Duodenal mucosa (tissue), 2 donors: ENCODE data around the gene MALL.

Source experiments
- H3K27ac ChIP-seq: one replicate; pipeline ENCODE4 v1.7.0; 2013; ENCODE audit warnings: low read depth, low read length
- H3K27me3 ChIP-seq, 2 donors: one replicate each; pipeline ENCODE4 v1.7.0; 2013; ENCODE audit warnings: low read length in 2 of 2, control low read depth in 1 of 2; ENCODE audit not compliant: insufficient read depth in 2 of 2, control insufficient read depth in 1 of 2
- H3K36me3 ChIP-seq, 2 donors: one replicate each; pipeline ENCODE4 v1.7.0; 2013; ENCODE audit warnings: low read length in 2 of 2, control low read depth in 1 of 2; ENCODE audit not compliant: insufficient read depth in 2 of 2, control insufficient read depth in 1 of 2
- H3K4me1 ChIP-seq, 2 donors: one replicate each; pipeline ENCODE4 v1.7.0; 2013; ENCODE audit warnings: low read length in 2 of 2, control low read depth in 1 of 2; ENCODE audit not compliant: insufficient read depth in 2 of 2, control insufficient read depth in 1 of 2
- H3K4me3 ChIP-seq, 2 donors: one replicate each; pipeline ENCODE4 v1.7.0; 2013; ENCODE audit warnings: low read length in 2 of 2, low read depth in 1 of 2
- H3K9ac ChIP-seq, 2 donors: one replicate each; pipeline ENCODE4 v1.7.0; 2013; ENCODE audit warnings: low read length in 2 of 2, low read depth in 1 of 2
- H3K9me3 ChIP-seq, 2 donors: one replicate each; pipeline ENCODE4 v1.7.0; 2013; ENCODE audit warnings: low read length in 2 of 2, control low read depth in 1 of 2; ENCODE audit not compliant: control insufficient read depth in 1 of 2

Gene MALL

DNA sequence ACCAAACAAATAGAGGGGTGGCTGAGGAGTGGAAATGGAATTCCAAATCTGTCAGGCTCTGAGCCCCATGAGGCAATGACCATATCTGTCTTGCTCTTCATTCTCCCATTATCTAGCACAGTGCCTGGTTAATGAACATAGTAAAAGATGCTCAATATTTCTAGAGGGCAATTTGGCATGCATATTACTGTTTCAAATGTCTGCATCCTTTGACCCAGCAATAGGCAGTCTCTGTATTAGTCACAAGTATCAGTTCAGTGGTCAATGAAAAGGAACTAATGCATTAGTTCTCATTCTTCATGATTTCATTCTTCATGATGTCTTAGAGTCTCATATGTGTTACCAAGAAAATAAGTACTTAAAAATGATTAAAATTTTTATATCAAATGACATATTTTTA lies 28.4 kb upstream of the MALL start:
- no peak overlapping the region for H3K27ac ChIP-seq
- no peak overlapping the region for H3K4me3 ChIP-seq
- no peaks in the 10 kb centered on the region for H3K4me1 ChIP-seq
- H3K27me3 ChIP-seq, result no peaks in the 10 kb centered on the region
- H3K36me3 ChIP-seq, result no peaks in the 10 kb centered on the region
- H3K9ac ChIP-seq, result no peak overlapping the region
- no peaks in the 10 kb centered on the region for H3K9me3 ChIP-seq

DNA sequence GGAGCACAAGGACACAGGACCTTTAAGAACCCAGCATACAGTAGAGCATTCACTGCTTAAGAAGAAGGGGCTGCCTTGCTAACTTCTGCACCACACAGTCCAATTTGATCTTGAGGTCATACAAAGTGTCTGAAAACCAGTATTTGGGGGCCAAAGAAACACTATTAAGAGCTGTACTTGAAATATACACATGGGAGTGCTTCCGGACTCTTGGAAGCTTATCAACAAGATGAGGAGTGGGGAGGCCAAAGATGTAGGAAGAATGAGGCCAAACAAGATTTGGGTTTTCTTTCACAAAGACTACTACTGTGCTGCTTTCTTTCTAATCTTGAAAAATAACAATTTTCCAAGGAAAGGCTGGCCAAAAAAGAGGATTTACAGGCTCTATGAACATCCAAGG lies 24.8 kb upstream of the MALL start:
- no peaks in the 10 kb centered on the region for H3K27me3 ChIP-seq
- H3K4me1 ChIP-seq, result no peaks in the 10 kb centered on the region
- no peaks in the 10 kb centered on the region for H3K36me3 ChIP-seq
- no peak overlapping the region for H3K4me3 ChIP-seq
- H3K27ac ChIP-seq, result no peak overlapping the region
- H3K9me3 ChIP-seq, result no peaks in the 10 kb centered on the region
- no peak overlapping the region for H3K9ac ChIP-seq

DNA sequence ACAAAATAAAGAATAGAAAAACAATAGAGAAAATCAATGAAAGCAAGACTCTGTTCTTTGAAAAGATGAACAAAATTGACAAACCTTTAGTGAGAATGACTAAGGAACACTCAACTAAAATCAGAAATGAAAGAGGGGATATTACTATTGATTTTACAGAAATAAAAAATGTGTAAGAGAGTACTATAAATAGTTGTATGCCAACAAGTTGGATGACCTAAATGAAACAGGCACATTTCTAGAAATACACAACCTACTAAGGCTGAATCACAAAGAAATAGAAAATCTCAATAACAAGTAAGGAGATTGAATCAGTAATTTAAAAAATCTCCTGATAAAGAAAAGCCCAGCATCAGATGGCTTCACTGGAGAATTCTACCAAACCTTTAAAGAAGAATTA lies 18.4 kb upstream of the MALL start:
- Histone ChIP-seq H3K4me1 (no peaks in the 10 kb centered on the region), H3K9me3 (peaks cover 0 to 4% of the 10 kb centered on the region in 2 donors), H3K36me3 (no peaks in the 10 kb centered on the region), H3K9ac (no peak overlapping the region), H3K4me3 (no peak overlapping the region), H3K27me3 (no peaks in the 10 kb centered on the region), H3K27ac (no peak overlapping the region)

DNA sequence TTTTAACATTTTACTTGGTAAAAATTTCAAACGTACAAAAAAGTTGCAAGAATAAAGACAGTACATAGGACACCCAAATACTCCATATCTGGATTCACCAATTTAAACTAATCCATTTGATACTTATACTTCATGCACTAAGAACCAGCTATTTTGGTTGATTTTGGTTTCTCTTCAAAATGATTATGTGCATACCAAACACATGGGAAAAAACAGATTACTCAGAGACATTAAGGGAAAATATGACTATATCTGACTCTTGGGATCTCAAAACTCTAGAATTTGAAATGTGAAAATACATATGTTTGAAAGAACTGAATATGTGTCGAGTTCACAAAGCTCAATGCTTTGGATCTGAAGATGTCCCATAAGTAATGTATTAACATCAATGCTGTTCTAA lies 15.5 kb upstream of the MALL start:
- Histone ChIP-seq H3K36me3 (no peaks in the 10 kb centered on the region), H3K4me1 (no peaks in the 10 kb centered on the region), H3K27me3 (no peaks in the 10 kb centered on the region), H3K27ac (no peak overlapping the region), H3K4me3 (no peak overlapping the region), H3K9ac (no peak overlapping the region), H3K9me3 (peaks cover 0 to 4% of the 10 kb centered on the region in 2 donors)

DNA sequence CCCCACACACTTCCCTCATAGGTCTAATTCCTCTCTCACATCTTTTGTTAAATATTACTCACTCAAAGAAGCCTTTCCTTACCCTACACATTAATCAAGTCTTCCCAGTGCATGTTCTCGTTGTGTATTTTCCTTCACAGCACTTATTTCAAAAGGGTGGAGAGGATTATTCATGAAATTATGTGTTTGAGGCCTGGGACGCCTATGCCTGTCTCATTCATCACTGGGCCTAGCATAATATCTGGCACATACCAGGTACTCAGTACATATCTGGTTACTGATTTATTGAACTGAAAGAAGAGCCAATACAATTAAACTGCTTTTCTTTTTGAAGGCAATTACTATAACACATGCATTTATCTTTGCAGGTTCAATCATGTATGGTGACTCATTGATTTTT lies 15.1 kb upstream of the MALL start:
- no peak overlapping the region for H3K9ac ChIP-seq
- H3K27ac ChIP-seq, result no peak overlapping the region
- no peaks in the 10 kb centered on the region for H3K4me1 ChIP-seq
- no peaks in the 10 kb centered on the region for H3K36me3 ChIP-seq
- no peaks in the 10 kb centered on the region for H3K27me3 ChIP-seq
- no peak overlapping the region for H3K4me3 ChIP-seq
- H3K9me3 ChIP-seq, result peaks cover 0 to 4% of the 10 kb centered on the region in 2 donors

DNA sequence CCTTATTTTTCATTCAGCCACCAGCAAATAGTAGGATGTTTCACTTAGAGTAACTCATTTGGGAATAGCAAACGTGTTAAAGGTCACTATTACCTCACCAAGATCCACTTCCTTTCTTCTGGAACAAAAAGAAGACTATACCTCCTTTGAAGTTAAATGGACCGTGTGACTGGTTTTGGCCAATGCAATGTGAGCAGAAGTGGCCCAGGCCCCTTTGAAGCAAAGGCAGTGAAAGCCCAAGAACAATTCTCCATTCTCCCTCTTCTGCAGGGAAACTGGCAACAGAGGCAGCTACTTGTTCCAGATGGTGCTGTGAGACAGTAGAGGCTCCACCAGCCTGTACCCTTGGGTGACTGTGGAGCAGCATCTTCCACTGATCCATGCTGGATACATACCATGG lies 11.3 kb upstream of the MALL start:
- no peak overlapping the region for H3K27ac ChIP-seq
- H3K27me3 ChIP-seq, result no peaks in the 10 kb centered on the region
- no peak overlapping the region for H3K4me3 ChIP-seq
- H3K4me1 ChIP-seq, result no peaks in the 10 kb centered on the region
- no peaks in the 10 kb centered on the region for H3K36me3 ChIP-seq
- H3K9ac ChIP-seq, result no peak overlapping the region
- H3K9me3 ChIP-seq, result no peaks in the 10 kb centered on the region

DNA sequence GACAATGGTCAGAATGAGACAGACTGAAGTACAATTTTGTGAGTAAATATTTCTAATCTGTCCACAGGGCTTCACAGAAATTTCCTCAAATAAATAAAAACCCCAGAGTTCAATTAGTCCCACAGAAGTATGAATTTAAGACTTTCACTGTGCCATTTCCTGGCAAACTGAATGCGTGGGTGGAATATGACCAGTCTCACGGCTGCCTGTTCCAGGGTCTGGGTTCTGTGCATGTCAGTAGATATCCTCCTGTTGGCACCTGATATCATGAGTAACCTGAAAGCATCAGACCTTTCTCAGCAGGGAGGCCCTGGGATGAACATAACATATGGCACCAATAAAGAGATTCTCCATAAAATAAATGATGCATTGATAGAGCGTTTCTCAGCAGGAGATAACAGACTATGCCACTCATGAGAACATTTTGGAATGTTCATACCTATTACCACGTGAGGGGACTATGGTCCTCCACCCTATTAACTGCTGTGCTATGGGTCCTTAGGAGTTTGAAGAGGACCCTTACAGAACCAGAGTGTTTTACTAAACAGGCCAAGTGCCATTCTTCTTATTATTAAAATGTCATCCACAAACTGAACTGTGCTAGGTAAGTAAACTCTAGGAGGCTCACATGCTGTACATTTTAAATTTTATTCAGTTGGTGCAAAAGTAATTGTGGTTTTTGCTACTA lies 10.6 kb upstream of the MALL start:
- Histone ChIP-seq H3K27ac (no peak overlapping the region), H3K36me3 (no peaks in the 10 kb centered on the region), H3K9me3 (no peaks in the 10 kb centered on the region), H3K27me3 (no peaks in the 10 kb centered on the region), H3K4me1 (no peaks in the 10 kb centered on the region), H3K4me3 (no peak overlapping the region), H3K9ac (no peak overlapping the region)

DNA sequence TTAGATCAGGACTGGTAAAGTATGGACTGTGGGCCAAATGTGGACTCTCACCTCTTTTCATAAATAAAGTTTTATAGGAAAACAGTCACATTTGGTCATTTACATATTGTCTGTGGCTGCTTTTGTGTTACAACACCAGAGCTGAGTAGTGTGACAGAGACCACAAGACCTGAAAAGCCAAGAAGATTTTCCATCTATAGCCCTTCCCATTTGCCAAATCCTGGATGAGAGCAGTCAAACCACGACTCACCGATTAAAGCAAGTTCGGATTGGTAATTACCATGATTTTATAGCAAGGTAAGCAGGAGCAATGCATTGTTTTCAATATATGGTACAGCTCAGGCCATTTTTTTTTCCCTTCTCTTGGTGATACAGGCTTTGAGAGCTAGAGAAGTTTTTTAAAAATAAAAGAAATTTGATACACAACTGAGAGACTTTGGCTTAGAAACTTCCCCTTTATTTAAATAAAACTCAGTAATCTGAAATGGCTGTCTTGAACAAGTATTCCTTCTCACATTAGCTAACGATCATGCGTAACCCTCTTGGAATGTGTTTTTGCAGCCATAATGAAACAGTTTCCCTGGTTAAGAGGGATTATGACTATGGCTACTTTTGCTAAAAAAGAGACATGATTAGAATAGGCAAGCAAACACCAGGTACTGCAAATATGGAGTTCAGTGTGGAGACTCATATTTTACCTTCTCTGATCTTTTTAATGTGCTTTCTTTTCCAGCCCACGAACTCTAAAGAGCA lies 9.5 kb upstream of the MALL start:
- H3K9me3 ChIP-seq, result no peaks in the 10 kb centered on the region
- H3K36me3 ChIP-seq, result no peaks in the 10 kb centered on the region
- no peaks in the 10 kb centered on the region for H3K27me3 ChIP-seq
- no peak overlapping the region for H3K27ac ChIP-seq
- no peak overlapping the region for H3K4me3 ChIP-seq
- H3K4me1 ChIP-seq, result peaks cover 2 to 7% of the 10 kb centered on the region in 2 donors
- H3K9ac ChIP-seq, result no peak overlapping the region

DNA sequence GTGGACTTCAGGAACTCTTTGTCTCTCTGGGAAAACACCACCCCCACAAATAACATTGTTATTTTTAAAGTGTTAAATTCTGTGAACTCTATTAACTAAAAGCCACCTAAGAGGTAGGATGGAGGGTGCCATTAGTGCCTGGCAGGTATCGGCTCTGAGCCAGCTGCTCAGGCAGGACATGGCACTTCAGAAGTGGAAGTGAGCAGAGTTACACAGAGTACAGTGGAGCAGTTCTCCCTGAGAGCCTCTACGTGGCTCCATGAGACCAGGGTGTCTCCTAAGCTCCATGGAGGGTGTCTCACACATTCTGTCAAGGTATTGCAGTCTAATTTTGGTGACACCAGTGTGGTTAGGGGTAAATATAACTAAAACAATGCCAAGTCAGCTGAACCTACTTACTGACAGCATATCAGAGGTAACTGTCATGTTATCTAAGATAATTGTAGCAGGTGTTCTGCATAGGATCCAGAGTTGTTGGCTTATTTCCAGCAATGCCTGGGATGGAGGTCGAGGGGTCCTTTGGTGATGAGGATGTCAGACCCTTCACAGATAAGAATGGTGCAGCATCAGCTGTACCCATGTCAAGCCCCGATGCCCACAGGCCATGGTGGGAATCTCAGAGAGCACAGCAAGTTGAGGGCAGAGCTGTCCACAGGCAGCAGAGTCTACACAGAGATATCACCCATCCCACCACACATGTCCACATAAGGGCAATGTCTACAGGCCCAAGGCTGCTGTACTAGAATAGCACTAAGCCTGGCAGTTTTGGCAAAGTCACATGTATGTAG lies 8.6 kb upstream of the MALL start:
- H3K27ac ChIP-seq, result no peak overlapping the region

DNA sequence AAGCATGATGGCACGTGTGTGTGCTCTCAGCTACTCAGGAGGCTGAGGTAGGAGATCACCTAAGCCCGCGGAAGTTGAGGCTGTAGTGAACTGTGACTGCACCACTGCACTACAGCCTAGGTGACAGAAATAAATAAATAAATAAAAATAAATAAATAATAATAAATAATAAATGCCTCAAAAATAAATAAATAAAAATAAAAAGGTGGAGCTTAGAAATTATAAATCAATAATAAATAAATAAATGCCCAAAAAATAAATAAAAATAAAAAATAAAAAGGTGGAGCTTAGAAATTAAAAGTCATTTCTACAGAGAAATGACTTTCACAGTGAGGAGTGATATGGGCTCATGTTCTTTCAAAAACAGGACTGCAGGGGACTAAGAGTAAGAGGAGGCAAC lies 6.0 kb upstream of the MALL start:
- no peaks in the 10 kb centered on the region for H3K9me3 ChIP-seq
- H3K4me1 ChIP-seq, result peaks cover 16 to 17% of the 10 kb centered on the region in 2 donors
- H3K4me3 ChIP-seq, result no peak overlapping the region
- peaks cover 0 to 4% of the 10 kb centered on the region in 2 donors for H3K27me3 ChIP-seq
- no peaks in the 10 kb centered on the region for H3K36me3 ChIP-seq
- no peak overlapping the region for H3K27ac ChIP-seq
- no peak overlapping the region for H3K9ac ChIP-seq

More for the DNA sequence above, 8.6 kb upstream of the MALL start:
- Histone ChIP-seq H3K4me3 (no peak overlapping the region), H3K36me3 (no peaks in the 10 kb centered on the region), H3K4me1 (peaks cover 11% of the 10 kb centered on the region in 2 donors), H3K27me3 (no peaks in the 10 kb centered on the region), H3K9me3 (no peaks in the 10 kb centered on the region), H3K9ac (no peak overlapping the region)
